OCI-M2 (cell line): Measurements from ENCODE around the gene THAP8.

Experiments used
- DNase-seq: peaks from one replicate; lab custom pipeline; 2025; ENCODE audit not compliant: unreplicated experiment; lab: John Stamatoyannopoulos, UW

The THAP8 gene, protein sequence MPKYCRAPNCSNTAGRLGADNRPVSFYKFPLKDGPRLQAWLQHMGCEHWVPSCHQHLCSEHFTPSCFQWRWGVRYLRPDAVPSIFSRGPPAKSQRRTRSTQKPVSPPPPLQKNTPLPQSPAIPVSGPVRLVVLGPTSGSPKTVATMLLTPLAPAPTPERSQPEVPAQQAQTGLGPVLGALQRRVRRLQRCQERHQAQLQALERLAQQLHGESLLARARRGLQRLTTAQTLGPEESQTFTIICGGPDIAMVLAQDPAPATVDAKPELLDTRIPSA

DNA sequence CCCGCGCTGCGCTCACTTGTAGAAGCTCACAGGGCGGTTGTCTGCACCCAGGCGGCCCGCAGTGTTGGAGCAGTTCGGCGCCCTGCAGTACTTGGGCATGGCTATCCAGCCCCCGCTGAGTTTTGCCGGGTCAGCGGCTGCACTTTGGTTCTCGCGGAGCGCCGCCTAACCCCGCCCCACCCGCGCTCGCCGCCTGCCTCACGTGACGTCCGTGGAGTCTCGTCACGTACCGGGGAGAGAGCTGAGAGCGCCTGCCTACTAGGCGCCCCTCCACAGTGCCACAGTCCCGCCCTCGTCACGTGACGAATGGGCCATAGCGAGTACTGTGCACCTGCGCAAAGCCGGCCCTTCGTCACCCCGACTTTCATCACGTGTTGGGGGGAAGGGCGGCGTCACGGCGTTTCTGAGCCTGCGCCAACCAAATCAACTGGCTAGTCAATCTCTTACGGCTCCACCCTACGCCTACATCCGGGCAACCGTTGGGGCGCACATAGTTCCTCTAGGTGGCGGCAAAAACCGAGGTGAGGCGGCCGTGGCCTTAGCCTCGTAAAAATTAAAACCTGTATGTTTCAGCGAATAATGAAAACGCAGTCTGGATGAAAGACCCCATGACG is at the start of gene THAP8:
Gene THAP8 (minus strand): TSS at position 167 of the 614 bp plus-strand sequence. CDS start 68 bp downstream, at position 99.
- peak; percentile 100 for DNase-seq

DNA sequence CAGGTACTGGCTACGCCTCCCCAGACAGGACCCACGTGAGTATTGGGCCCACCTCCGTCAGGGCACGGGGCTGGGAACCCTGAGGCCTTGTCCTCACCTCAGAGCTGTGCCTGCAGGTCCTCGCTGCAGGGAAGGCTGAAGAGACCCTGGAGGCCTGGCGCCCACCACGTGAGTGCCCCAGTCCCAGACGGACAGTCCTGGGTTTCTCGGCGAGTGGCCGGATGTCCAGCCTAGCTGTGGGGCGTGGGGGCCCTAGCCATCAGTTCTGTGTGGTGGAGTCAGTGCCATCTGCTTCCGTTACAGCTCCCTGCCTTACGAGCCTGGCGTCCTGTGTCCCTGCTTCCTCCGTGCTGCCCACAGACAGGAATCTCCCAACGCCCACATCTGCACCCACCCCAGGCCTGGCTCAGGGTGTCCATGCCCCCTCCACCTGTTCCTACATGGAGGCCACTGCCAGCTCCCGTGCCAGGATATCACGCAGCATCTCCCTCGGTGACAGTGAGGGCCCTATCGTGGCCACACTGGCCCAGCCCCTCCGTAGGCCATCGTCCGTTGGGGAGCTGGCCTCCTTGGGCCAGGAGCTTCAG is 49.0 kb upstream of the THAP8 start:
- no peak for DNase-seq

DNA sequence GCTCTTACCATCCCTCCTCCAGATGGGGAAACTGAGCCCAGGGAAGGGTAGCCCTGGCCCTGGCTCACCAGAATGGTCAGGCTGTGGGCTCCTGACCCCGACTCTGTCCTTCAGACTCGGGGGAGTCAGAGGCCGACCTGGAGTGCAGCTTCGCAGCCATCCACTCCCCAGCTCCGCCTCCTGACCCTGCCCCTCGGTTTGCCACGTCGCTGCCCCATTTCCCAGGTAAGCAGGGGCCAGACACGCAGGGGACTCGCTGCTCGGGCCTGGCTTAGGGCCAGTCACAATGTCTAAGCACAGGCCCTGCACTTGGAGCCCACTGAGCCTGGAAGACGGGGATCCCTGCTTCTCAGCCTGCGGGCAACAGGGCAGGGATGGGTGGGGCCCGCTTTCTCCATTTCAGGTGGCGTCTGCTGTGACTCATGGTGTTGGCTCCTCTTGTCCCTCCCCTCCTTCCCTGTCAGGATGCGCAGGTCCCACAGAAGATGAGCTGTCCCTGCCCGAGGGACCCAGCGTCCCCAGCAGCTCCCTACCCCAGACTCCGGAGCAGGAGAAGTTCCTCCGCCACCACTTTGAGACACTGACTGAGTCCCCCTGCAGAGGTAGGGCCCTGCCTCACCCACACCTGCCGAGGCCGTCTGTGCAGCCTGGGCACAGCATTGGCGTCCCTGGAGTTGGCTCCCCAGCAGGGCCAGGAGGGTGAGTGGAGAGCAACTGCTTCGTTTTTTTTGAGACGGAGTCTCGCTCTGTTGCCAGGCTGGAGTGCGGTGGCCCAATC is 47.7 kb upstream of the THAP8 start:
- DNase-seq: no peak

- DNase-seq: no peak
Observed at GRCh38 chr19:36100476-36100875, 46.4 kb upstream of the THAP8 start.

GRCh38 chr19:36099166-36099785 is 45.2 kb upstream of the THAP8 start:
- DNase-seq: no peak

DNA sequence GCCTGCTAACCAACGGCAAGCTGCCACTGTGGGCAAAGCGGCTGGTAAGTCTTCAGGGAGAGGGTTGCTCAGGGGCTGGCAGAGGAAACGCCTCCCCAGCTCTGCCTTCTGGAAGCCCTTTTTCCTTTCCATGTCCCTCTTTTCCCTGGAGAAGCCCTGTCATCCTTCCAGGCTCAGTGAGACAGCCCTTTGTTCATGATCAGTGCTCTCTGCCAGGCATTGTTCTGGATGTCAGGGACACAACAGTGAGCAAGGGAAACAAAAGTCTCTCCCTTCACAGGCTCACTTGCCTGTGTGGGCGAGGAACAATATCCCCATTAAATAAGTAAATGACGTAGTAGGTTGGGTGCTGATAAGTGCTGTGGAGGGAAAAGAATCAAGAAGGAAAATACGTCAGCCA is 43.0 kb upstream of the THAP8 start:
- no peak for DNase-seq

DNA sequence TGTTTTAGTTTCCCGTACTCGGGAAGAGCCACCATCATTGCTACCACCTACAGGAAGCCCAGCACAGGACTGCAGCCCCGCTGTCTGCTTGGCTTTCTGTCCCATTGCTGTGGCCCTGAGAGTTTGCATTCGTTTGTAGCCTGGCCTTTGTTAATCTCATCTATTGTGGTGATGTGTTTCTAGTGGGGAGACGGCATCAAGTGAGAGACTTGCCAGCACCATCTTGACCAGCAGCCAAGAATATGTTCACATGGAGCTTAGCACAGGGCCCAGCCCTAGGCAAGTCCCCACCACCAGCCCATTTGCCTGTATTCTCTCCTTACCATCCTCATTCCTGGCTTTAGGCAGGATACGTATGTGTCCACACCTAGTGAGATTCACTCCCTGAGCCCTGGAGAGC is 39.6 kb upstream of the THAP8 start:
- DNase-seq: no peak

GRCh38 chr19:36093146-36093662 is 39.1 kb upstream of the THAP8 start:
- DNase-seq: no peak

DNA sequence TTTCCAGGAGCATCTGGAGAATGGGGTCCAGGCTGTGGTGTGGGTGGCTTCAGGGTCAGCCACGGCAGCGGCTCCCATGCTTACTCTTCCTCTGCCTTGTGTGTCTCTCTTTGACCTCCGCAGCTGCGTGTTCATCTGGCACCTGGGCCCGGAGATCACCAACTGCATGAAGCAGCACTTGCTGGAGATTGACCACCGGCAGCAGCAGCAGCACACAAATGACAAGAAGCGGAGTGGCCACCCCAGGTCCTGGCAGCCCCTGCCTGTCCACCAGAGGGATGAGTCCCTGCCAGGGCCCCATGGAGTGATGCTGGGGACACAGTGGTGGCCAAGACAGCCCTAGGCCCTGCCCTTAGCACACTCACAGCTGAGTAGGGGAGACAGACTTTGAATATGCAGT is 38.5 kb upstream of the THAP8 start:
- DNase-seq: no peak

- DNase-seq: no peak
Observed at GRCh38 chr19:36090910-36091695, 37.0 kb upstream of the THAP8 start.

GRCh38 chr19:36089847-36090246 is 35.8 kb upstream of the THAP8 start:
- DNase-seq: no peak

DNA sequence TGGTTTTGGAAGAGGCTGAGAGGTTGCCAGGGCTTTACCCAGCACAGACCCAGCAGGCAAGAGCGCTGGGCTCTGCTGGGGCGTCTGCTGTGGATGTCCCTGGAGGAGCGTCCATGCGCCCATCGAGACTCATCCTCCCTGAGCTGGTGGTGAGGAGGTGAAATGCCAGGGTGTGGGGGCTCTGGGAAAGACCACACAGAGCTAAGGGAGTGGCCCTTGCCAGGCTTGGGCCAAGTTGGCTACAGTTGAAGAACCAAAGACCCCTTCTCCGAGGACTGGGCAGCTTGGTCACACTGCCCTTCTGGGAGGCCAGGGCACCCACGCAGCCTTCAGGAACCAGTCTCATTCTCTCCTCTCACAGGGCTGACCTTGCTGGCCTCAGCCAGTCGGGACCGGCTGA is 32.2 kb upstream of the THAP8 start:
- no peak for DNase-seq

DNA sequence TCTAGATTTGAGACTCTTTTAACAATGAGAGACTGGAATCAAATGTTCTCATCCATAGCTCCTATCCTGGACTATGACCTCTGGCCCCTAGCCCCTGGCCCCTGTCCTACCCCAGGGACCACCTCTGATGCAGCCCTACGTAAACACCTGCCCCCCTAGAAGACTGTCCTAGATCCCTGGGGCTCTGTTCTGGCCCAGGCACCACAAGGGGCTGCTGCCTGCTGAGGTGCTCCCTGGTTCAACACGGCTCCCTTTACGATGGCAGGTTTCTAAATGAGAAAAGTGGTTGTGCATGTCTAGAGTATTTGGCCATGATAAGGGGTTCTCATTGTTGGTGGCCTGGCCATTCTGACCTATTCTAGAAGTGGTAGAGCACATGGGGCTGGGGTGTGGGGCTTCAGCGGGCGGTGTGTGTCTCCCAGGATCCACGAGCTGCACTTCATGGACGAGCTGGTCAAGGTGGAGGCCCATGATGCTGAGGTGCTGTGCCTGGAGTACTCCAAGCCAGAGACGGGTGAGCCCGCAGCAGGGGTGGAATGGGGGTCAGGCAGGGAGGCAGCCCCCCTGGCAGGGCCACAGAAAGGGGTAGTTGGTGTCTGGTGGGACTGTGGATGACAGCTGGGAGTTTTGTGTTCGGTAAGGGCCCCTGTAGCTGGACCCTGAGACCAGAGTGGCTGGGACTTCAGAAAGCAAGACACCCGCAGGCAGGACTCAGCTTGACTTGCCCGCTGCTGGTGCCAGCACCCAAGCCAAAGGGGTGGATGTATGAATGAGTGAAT is 30.3 kb upstream of the THAP8 start:
- no peak for DNase-seq

GRCh38 chr19:36082916-36083315 is 28.8 kb upstream of the THAP8 start:
- DNase-seq: no peak

GRCh38 chr19:36081894-36082293 is 27.8 kb upstream of the THAP8 start:
- no peak for DNase-seq

DNA sequence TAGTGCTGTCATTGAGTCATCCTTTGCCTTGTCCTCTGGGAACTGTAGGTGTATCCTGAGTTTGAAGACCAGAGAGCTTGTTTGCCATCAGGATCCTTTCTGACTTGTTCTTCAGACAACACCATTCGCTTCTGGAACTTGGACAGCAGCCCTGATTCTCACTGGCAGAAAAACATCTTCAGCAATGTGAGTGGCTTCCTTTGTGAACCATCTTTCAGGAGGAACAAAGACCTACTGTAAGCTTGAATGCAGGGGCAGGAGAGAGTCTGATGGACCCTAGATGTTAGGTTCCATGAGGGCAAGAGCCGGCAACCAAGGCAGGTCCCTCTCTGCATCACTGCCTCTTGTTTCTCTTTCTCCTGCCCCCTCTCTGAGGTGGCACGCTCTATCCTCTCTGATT is 27.3 kb upstream of the THAP8 start:
- no peak for DNase-seq

GRCh38 chr19:36079389-36079945 is 25.4 kb upstream of the THAP8 start:
- DNase-seq: no peak

DNA sequence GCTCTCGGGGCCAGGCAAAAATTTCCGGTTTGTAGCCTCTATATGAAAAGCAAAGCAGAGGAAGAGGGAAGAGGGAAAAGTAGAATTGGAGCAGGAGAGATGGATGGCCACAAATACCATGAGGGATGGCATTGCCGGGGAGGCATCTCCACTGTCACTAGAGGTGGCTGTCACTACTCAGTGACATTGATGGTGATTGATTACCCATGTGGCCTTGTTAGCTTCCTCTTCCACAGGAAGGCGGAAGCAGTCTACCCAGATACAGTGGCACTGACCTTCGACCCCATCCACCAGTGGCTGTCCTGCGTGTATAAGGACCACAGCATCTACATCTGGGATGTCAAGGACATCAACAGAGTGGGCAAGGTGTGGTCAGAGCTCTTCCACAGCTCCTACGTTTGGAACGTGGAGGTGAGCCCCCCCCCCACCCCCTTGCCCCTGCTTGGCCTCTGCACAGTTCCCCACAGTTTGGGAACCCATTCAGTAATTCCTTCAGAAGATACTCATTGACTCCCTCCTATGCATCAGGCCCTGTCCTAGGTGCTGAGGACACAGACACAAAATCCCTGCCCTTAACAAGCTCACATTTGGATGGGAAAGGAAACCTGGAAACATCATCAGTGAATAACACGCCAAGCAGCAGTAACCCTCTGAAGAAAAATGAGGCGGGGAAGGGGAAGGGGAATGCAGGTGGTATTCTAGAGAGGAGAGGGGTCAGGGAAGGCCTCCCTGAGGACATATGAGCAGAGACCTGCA is 19.2 kb upstream of the THAP8 start:
- DNase-seq: no peak

GRCh38 chr19:36072081-36072480 is 18.0 kb upstream of the THAP8 start:
- no peak for DNase-seq
